ENCODE data around the gene COPA. TPM values are rescaled to one million over a fixed set of nuclear protein-coding genes. Genes with fewer than 3 reads are reported as not detected.

The COPA gene
- total RNA-seq, 1 donor from 2014 or later = 142 TPM

DNA sequence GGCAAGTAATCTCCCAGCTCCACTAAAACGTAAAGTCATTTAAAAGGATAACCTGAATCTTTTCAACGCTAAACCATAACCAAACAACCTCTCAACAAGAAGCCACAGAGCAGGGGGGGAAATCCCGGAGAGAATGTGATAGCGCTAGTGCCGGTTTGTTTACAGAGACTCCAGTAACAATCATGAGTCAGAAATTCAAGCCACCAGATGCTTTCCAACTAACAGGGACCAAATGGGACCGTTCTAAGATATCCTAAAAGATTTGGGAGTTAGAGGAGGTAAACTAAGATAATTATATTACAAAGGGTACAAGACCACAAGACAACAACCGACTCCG lies 81.5 kb downstream of the COPA start:
- H3K4me3 ChIP-seq = peak overlapping the region; percentile 91
- peak; percentile 22 for ATAC-seq
- TF ChIP-seq, protein P1, sequence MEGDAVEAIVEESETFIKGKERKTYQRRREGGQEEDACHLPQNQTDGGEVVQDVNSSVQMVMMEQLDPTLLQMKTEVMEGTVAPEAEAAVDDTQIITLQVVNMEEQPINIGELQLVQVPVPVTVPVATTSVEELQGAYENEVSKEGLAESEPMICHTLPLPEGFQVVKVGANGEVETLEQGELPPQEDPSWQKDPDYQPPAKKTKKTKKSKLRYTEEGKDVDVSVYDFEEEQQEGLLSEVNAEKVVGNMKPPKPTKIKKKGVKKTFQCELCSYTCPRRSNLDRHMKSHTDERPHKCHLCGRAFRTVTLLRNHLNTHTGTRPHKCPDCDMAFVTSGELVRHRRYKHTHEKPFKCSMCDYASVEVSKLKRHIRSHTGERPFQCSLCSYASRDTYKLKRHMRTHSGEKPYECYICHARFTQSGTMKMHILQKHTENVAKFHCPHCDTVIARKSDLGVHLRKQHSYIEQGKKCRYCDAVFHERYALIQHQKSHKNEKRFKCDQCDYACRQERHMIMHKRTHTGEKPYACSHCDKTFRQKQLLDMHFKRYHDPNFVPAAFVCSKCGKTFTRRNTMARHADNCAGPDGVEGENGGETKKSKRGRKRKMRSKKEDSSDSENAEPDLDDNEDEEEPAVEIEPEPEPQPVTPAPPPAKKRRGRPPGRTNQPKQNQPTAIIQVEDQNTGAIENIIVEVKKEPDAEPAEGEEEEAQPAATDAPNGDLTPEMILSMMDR (IDR thresholded peaks at IDR 0.05) = no peak
- no peaks in the 10 kb centered on the region for H3K27me3 ChIP-seq
- no peak for DNase-seq
- H3K27ac ChIP-seq = peak overlapping the region; percentile 97
- H3K36me3 ChIP-seq = peaks cover 8% of the 10 kb centered on the region
- H3K9me3 ChIP-seq = no peaks in the 10 kb centered on the region
- intact Hi-C loops (cut with DNase I) = no loop called here
- peaks cover 38% of the 10 kb centered on the region for H3K4me1 ChIP-seq

DNA sequence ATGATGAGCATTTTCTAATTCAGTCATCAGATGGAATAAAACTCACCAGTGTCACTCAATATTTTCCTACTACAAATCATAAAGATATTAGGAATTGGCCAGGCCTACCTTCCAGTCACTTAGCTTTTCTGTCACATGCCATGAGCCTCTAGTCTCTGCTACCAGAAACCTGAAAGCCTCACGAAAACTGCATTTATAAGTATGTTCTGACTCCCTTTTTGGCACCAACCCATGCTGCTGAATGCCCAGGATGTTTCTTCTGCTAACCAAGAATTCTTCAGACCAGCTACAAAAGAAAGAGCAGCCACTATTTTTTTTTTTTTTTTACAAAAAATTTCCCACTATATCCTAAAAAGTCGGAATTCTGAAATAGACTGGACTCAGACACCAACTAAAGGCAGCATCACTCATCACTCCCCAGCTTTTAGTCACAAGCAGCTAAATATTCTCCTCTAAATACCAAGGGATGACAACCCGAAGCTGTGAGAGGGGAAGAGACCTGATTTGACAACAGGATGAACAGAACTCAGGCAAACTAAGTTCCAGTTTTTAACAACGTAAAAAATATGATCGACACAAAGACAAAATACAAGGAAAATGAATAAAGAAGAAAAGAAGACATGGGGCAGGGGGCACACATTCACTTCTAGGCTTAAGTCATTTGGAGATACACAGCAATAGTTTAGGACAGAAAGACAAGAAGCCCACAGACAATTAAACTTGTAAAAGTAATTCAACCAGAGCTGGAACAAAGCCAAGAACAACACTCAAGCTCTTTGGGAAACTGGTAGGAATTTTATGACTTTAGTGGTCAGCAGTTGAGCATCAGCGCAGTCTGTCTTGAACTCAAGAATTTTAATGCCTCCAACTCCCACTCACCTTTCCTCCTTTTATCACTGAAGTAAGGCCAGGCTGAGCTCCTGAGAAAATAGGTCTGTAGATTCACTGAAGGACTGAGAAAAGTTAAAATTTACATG lies 82.4 kb downstream of the COPA start:
- no peaks in the 10 kb centered on the region for H3K9me3 ChIP-seq
- H3K4me1 ChIP-seq = peaks cover 43% of the 10 kb centered on the region
- DNase-seq (no peak), ATAC-seq (no peak)
- peak overlapping the region; percentile 97 for H3K27ac ChIP-seq
- H3K36me3 ChIP-seq = peaks cover 8% of the 10 kb centered on the region
- H3K4me3 ChIP-seq = peak overlapping the region; percentile 91
- H3K27me3 ChIP-seq = no peaks in the 10 kb centered on the region
- intact Hi-C loops (cut with DNase I) = no loop called here
- TF ChIP-seq, protein P1 (IDR thresholded peaks at IDR 0.05) = no peak

DNA sequence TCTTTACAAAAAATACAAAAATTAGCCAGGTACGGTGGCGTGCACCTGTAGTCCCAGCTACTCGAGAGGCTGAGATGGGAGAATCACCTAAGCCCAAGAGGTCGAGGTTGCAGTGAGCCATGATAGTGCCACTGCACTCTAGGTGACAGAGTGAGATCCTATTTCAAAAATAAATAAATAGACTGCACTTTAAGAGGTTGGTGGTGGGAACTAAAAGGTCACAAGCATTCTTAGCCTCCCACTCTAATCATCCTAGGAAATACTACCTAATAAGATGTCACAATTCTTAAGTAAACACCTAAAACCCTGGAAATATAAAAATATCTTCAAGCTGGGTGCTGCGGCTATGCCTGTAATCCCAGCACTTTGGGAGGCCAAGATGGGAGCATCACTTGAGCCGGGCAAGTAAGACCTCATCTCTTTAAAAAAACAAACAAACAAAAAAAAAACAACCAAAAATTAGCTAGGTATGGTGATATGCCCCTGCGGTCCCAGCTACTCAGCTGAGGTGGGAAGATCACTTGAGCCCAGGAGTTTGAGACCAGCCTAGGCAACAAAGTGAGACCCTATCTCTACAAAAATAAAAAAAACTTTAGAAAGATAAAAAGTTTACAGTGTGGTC lies 84.8 kb downstream of the COPA start:
- H3K27ac ChIP-seq = no peak overlapping the region
- intact Hi-C loops (cut with DNase I) = loop anchor here (10.0 kb wide), 1 partner anchor 63 kb away; the partner anchor contains the start of gene CASQ1
- DNase-seq (no peak), ATAC-seq (no peak)
- H3K9me3 ChIP-seq = no peaks in the 10 kb centered on the region
- peaks cover 43% of the 10 kb centered on the region for H3K4me1 ChIP-seq
- peaks cover 13% of the 10 kb centered on the region for H3K36me3 ChIP-seq
- H3K27me3 ChIP-seq = no peaks in the 10 kb centered on the region
- TF ChIP-seq, protein P1 (IDR thresholded peaks at IDR 0.05) = no peak
- H3K4me3 ChIP-seq = no peak overlapping the region

DNA sequence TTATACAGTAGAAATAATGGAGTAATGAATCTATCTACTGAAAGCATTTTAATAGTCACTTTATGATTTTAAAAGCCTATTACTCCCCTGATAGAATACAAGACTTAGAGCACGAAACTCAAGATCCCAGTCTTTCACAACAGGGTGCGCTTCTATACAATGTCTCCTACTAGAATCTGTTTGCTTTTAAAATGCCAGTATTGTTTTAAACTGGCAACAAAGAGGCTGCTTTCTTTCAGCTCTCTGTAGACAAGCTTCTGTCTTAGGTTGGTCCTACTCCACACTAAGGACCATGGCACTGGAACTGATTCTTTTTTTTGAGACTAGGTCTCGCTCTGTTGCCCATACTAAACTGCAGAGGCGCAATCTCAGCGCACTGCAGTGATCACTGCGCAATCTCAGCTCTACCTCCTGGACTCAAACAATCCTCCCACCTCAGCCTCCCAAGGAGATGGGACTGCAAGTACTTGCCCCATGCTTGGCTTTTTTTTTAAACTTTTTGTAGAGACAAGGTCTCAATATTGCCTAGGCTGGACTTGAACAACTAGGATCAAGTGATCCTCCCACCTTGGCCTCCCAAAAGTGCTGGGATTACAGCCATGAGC lies 85.5 kb downstream of the COPA start:
- Histone ChIP-seq H3K4me3 (no peak overlapping the region), H3K9me3 (no peaks in the 10 kb centered on the region), H3K36me3 (peaks cover 13% of the 10 kb centered on the region), H3K27me3 (no peaks in the 10 kb centered on the region), H3K27ac (no peak overlapping the region), H3K4me1 (peaks cover 40% of the 10 kb centered on the region)
- intact Hi-C loops (cut with DNase I) = loop anchor here (10.0 kb wide), 1 partner anchor 63 kb away; the partner anchor contains the start of gene CASQ1
- ATAC-seq (no peak), DNase-seq (no peak)
- TF ChIP-seq, protein P1 (IDR thresholded peaks at IDR 0.05) = no peak

DNA sequence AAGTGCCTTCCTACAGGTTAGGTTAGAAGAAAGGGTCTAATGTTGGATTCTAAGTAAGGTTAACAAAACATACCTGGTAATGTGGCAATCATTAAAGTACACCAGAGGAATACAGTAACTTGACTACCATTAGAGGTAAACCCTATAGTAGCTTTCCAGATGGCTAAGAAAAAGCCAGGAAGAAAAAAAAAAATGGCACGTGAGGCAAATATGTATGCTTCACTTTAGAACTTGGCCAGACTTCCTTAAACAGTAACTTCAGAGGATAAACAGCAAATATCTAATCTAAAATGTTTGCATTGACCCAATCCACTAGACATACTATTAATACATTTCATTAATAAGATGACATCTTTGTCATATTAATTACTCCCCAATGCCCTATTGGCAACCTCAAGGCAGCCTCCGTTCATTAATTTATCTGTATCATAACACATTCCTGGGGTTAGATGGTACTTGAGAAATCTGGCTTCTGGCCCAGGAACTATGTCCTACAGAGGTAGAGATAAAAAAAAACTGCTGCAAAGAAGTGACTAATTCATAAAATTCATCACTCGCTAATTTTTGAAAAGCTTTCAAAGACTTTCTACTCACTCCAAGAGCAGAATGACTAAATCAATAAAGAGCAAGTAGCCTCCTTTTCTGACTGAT lies 86.5 kb downstream of the COPA start:
- peaks cover 43% of the 10 kb centered on the region for H3K4me1 ChIP-seq
- peaks cover 13% of the 10 kb centered on the region for H3K36me3 ChIP-seq
- DNase-seq = no peak
- TF ChIP-seq, protein P1 (IDR thresholded peaks at IDR 0.05) = no peak
- no peak for ATAC-seq
- peak overlapping the region; percentile 8 for H3K27ac ChIP-seq
- no peaks in the 10 kb centered on the region for H3K9me3 ChIP-seq
- intact Hi-C loops (cut with DNase I) = loop anchor here (10.0 kb wide), 1 partner anchor 62 kb away; the partner anchor contains the start of gene CASQ1
- H3K27me3 ChIP-seq = no peaks in the 10 kb centered on the region
- no peak overlapping the region for H3K4me3 ChIP-seq
